Astrocyte (in vitro differentiated cells and primary cell): ENCODE measurements around the gene NUTF2. TPM values are rescaled to one million over a fixed set of nuclear protein-coding genes. Genes with fewer than 3 reads are reported as not detected.

ENCODE experiments used
- DNase-seq: peaks from one replicate; pipeline ENCODE4 v3.0.0-alpha.2; 2010; ENCODE audit warnings: low read depth
- FAIRE-seq: peaks from 2 replicates; lab custom pipeline; 2011; peaks lifted over from hg19 to GRCh38; lab: Jason Lieb, UNC
- H2AFZ ChIP-seq: 2 replicates; pipeline ENCODE4 v1.6.0; 2012; ENCODE audit warnings: low read depth, low read length, inconsistent platforms
- H3K27ac ChIP-seq: 2 replicates; pipeline ENCODE4 v1.5.1; 2011; ENCODE audit warnings: low read depth, low read length, inconsistent platforms
- H3K27me3 ChIP-seq: 2 replicates; pipeline ENCODE4 v1.6.0; 2011; ENCODE audit warnings: low read length, inconsistent platforms; ENCODE audit not compliant: insufficient read depth
- H3K36me3 ChIP-seq: 2 replicates; pipeline ENCODE4 v1.5.1; 2011; ENCODE audit warnings: low read length, inconsistent platforms; ENCODE audit not compliant: insufficient read depth
- H3K4me1 ChIP-seq: 2 replicates; pipeline ENCODE4 v1.5.1; 2011; ENCODE audit warnings: low read length, inconsistent platforms; ENCODE audit not compliant: insufficient read depth
- H3K4me2 ChIP-seq: 2 replicates; pipeline ENCODE4 v1.6.0; 2012; ENCODE audit warnings: low read length, inconsistent platforms
- H3K4me3 ChIP-seq: 2 replicates; pipeline ENCODE4 v1.5.1; 2011; ENCODE audit warnings: low read depth, mild to moderate bottlenecking, low read length, inconsistent platforms; ENCODE audit not compliant: insufficient read depth
- H3K79me2 ChIP-seq: 2 replicates; pipeline ENCODE4 v1.6.0; 2012; ENCODE audit warnings: mild to moderate bottlenecking, low read length, inconsistent platforms; ENCODE audit not compliant: insufficient read depth
- H3K9ac ChIP-seq: 2 replicates; pipeline ENCODE4 v1.6.0; 2012; ENCODE audit warnings: mild to moderate bottlenecking, low read length, inconsistent platforms
- H3K9me3 ChIP-seq: 2 replicates; pipeline ENCODE4 v1.5.1; 2012; ENCODE audit warnings: low read depth, mild to moderate bottlenecking, low read length, inconsistent platforms; ENCODE audit not compliant: insufficient read depth
- H4K20me1 ChIP-seq: 2 replicates; pipeline ENCODE4 v1.6.0; 2012; ENCODE audit warnings: low read length, inconsistent platforms; ENCODE audit not compliant: insufficient read depth
- H3K27ac Mint-ChIP-seq: one replicate; pipeline ENCODE4 v1.8.0; 2021; ENCODE audit warnings: mild to moderate bottlenecking, mixed read lengths; ENCODE audit not compliant: unreplicated experiment
- H3K27me3 Mint-ChIP-seq: one replicate; pipeline ENCODE4 v1.8.0; 2021; ENCODE audit warnings: low read depth, mixed read lengths; ENCODE audit not compliant: unreplicated experiment
- H3K36me3 Mint-ChIP-seq: one replicate; pipeline ENCODE4 v1.8.0; 2021; ENCODE audit warnings: low read depth, mixed read lengths; ENCODE audit not compliant: unreplicated experiment
- H3K4me1 Mint-ChIP-seq: one replicate; pipeline ENCODE4 v1.8.0; 2021; ENCODE audit warnings: low read depth, mixed read lengths; ENCODE audit not compliant: unreplicated experiment
- H3K4me3 Mint-ChIP-seq: one replicate; pipeline ENCODE4 v1.8.0; 2021; ENCODE audit warnings: mild to moderate bottlenecking, moderate library complexity, mixed read lengths; ENCODE audit not compliant: unreplicated experiment
- H3K9me3 Mint-ChIP-seq: one replicate; pipeline ENCODE4 v1.8.0; 2021; ENCODE audit warnings: mild to moderate bottlenecking, mixed read lengths; ENCODE audit not compliant: unreplicated experiment
- CTCF ChIP-seq: IDR thresholded peaks from 2 replicates; pipeline ENCODE4 v1.5.1; 2011; ENCODE audit warnings: low read depth, mild to moderate bottlenecking, inconsistent platforms, low read length, moderate library complexity; ENCODE audit not compliant: insufficient read depth
- EZH2 ChIP-seq: IDR thresholded peaks from 2 replicates; pipeline ENCODE4 v1.6.1; 2012; ENCODE audit warnings: mild to moderate bottlenecking, low read length, inconsistent platforms; ENCODE audit not compliant: insufficient read depth
- total RNA-seq: library from RNA; stranded (reverse); gene quantifications from 2 replicates; pipeline ENCODE4 v1.2.1, GENCODE V29; 2021

The NUTF2 gene
- total RNA-seq, 1 donor from 2014 or later = 224 TPM

DNA sequence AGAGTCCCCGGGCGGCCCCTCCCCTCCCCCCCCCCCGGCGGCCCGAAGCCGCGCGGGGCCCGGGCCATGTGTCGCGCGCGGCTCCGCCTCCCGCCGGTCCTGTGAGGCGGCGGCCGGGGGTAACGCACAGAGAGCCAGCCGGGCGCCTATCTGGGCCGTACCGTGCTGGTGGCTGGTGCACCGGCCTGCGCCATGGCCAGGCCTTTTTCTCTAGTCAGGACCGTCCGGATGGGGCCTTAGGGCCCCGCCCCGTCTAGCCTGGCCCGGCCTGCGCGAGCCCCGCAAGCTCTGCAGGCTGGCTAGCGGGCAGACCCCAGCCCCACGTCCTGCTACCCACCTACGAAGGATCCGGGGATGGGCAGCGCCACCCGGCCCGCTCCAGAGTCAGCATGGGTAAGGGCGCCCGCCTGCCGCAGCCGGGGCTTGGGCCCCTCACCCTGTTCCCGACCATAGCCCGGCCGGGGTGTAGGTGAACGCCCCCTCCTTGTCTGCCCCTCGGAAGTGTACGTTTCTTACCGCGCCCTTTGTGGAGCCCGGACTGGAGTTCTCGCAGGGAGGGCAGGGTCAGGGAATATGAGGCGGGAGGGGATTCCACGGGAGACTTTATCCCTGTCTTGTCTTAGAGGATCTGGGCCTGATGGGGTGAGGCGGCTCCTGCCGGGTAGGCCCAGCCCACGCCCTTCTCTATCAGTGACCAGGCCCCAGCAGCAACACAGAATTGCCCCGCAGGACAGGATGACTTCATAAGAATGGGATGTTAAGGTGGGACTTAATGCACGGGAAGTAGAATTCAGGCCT, 530 bp downstream of the NUTF2 start, which contains the start of gene CENPT:
TSS of gene CENPT (minus strand) at position 630 of the 798 bp plus-strand sequence. CDS start 13,834 bp downstream, outside the sequence.
- no peaks in the 10 kb centered on the region for H3K9me3 Mint-ChIP-seq
- H3K27ac ChIP-seq = peak within 1 kb of the TSS; percentile 92
- peak within 1 kb of the TSS; percentile 96 for H3K4me2 ChIP-seq
- H3K27me3 Mint-ChIP-seq = no peaks in the 10 kb centered on the region
- H3K4me3 ChIP-seq = peak within 1 kb of the TSS; percentile 90
- H3K4me1 ChIP-seq = peaks cover 40% of the 10 kb centered on the region
- no peaks in the 10 kb centered on the region for H3K9me3 ChIP-seq
- H3K4me3 Mint-ChIP-seq = peak within 1 kb of the TSS; percentile 92
- peak within 1 kb of the TSS; percentile 99 for H3K9ac ChIP-seq
- no peaks in the 10 kb centered on the region for H3K27me3 ChIP-seq
- H4K20me1 ChIP-seq = peaks cover 55% of the 10 kb centered on the region
- peaks cover 6% of the 10 kb centered on the region for H3K36me3 Mint-ChIP-seq
- TF ChIP-seq CTCF (no peak), EZH2 (no peak)
- H3K36me3 ChIP-seq = peaks cover 3% of the 10 kb centered on the region
- peaks cover 25% of the 10 kb centered on the region for H3K4me1 Mint-ChIP-seq
- peak within 1 kb of the TSS; percentile 97 for H2AFZ ChIP-seq
- FAIRE-seq = no peak
- peak within 1 kb of the TSS; percentile 83 for H3K27ac Mint-ChIP-seq
- peaks cover 97% of the 10 kb centered on the region for H3K79me2 ChIP-seq
- peak; percentile 81 for DNase-seq

GRCh38 chr16:67848118-67848517, 1.4 kb downstream of the NUTF2 start:
- Histone ChIP-seq H3K27ac (peak overlapping the region; percentile 92), H3K4me1 (peaks cover 38% of the 10 kb centered on the region), H3K79me2 (peaks cover 98% of the 10 kb centered on the region), H2AFZ (no peak overlapping the region), H3K4me2 (peak overlapping the region; percentile 96), H3K36me3 (peaks cover 3% of the 10 kb centered on the region), H3K27me3 (no peaks in the 10 kb centered on the region), H4K20me1 (peaks cover 56% of the 10 kb centered on the region), H3K4me3 (peak overlapping the region; percentile 90), H3K9me3 (no peaks in the 10 kb centered on the region), H3K9ac (peak overlapping the region; percentile 99)
- Mint-ChIP-seq H3K4me1 (peaks cover 25% of the 10 kb centered on the region), H3K27ac (peak overlapping the region; percentile 83), H3K9me3 (no peaks in the 10 kb centered on the region), H3K4me3 (peak overlapping the region; percentile 92), H3K27me3 (no peaks in the 10 kb centered on the region), H3K36me3 (peaks cover 6% of the 10 kb centered on the region)
- no peak for FAIRE-seq
- no peak for TF ChIP-seq EZH2
- TF ChIP-seq CTCF = no peak
- no peak for DNase-seq

GRCh38 chr16:67853670-67854069, 6.9 kb downstream of the NUTF2 start:
- no peak overlapping the region for H3K27ac Mint-ChIP-seq
- peaks cover 84% of the 10 kb centered on the region for H4K20me1 ChIP-seq
- H3K79me2 ChIP-seq = peaks cover 99% of the 10 kb centered on the region
- H3K4me3 Mint-ChIP-seq = no peak overlapping the region
- H3K4me1 Mint-ChIP-seq = peaks cover 29% of the 10 kb centered on the region
- H3K4me3 ChIP-seq = no peak overlapping the region
- FAIRE-seq = no peak
- no peak overlapping the region for H3K9ac ChIP-seq
- peaks cover 2% of the 10 kb centered on the region for H3K36me3 ChIP-seq
- H3K9me3 ChIP-seq = no peaks in the 10 kb centered on the region
- no peak for DNase-seq
- H3K4me2 ChIP-seq = no peak overlapping the region
- H2AFZ ChIP-seq = no peak overlapping the region
- no peaks in the 10 kb centered on the region for H3K27me3 ChIP-seq
- peaks cover 21% of the 10 kb centered on the region for H3K4me1 ChIP-seq
- TF ChIP-seq EZH2 = no peak
- no peak for TF ChIP-seq CTCF
- peaks cover 13% of the 10 kb centered on the region for H3K36me3 Mint-ChIP-seq
- no peaks in the 10 kb centered on the region for H3K9me3 Mint-ChIP-seq
- no peaks in the 10 kb centered on the region for H3K27me3 Mint-ChIP-seq
- H3K27ac ChIP-seq = no peak overlapping the region
